ENCODE measurements around the gene MCCC1.
"Not testable (repeated sequence)": the region's sequence is repeated elsewhere in the genome, so short reads cannot be mapped to it uniquely, and the experiment has no call there.

DNA sequence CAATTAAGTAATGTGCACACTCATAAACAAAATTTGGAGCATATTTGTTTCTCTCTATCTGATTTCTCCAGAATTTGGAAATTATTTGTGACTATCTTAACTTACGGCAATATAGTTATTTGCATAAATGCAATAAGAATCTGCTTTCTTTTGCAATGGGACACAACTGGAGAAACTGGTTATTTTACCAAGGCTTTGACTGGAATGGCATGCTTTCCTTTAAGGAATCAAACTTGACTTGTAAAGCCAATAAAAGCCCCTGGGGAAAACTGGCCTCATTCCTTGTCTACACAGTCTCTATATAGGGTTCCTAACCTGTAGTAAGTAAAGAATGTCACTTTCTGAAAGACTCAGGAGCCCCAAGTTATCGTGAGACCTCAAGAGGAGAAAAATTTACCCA is 32.4 kb downstream of the MCCC1 start:
- TF ChIP-seq, protein P1, sequence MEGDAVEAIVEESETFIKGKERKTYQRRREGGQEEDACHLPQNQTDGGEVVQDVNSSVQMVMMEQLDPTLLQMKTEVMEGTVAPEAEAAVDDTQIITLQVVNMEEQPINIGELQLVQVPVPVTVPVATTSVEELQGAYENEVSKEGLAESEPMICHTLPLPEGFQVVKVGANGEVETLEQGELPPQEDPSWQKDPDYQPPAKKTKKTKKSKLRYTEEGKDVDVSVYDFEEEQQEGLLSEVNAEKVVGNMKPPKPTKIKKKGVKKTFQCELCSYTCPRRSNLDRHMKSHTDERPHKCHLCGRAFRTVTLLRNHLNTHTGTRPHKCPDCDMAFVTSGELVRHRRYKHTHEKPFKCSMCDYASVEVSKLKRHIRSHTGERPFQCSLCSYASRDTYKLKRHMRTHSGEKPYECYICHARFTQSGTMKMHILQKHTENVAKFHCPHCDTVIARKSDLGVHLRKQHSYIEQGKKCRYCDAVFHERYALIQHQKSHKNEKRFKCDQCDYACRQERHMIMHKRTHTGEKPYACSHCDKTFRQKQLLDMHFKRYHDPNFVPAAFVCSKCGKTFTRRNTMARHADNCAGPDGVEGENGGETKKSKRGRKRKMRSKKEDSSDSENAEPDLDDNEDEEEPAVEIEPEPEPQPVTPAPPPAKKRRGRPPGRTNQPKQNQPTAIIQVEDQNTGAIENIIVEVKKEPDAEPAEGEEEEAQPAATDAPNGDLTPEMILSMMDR (optimal IDR thresholded peaks at IDR 0.05 in 1 of 3, IDR thresholded peaks at IDR 0.05 in 1 of 3, conservative IDR thresholded peaks at IDR 0.05 in 1 of 3; ENCODE audit: extremely low read depth in 1 of 3, insufficient read depth in 2 of 3, low read length in 3 of 3), result not testable (repeated sequence)
- TF ChIP-seq EZH2 (IDR thresholded peaks at IDR 0.05; ENCODE audit: low read length), result not testable (repeated sequence)
